Suppressor macrophage (primary cell): ENCODE measurements around the gene INPP4B.
A peak's percentile ranks its signal among the peaks of the same experiment; 100 is the strongest.
"Not testable (repeated sequence)": the region's sequence is repeated elsewhere in the genome, so short reads cannot be mapped to it uniquely, and the experiment has no call there.

Experiments used
- DNase-seq, 4 experiments: peaks; one replicate each; pipeline ENCODE4 v3.0.0-alpha.2; 2020 to 2022

INPP4B gene

DNA sequence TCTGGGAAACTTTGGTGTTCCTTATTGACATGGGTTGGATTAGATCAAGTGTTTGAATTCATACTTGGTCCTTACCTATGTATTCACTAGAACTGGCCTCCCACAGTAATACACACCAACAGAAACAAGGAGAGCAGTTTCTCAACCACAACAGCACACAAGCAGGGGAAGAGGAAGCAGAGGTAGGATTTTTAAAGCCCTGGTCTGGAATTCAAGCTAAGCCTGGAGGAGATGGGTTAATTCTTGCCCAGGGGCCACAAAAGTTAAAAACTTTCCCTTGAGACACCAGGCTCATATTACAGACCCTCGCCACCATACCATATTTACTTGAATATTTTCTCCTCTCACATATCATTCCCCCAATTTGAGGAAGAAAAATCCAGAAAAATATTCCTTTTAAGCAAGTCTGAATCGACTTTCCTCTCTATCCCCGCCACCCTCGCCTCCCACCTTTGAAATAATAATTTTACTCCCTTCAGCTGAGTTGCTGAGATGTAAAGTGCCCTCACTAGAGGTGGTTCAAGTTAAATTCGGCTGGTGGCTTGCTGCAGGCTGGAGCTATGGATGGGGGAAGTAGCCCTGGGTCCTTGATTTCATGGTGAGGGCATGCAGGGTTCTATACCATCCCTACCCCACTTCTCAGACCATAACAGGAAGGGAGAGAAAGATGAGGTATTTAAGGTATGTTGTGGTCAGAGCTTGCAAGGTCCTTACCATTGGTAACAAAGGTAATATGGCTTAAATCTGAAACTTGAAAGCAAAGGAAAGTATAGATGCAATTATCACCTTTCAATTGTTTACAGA, 440.2 kb downstream of the INPP4B start:
- peak in 1 of 4 experiments; percentile 2 for DNase-seq

DNA sequence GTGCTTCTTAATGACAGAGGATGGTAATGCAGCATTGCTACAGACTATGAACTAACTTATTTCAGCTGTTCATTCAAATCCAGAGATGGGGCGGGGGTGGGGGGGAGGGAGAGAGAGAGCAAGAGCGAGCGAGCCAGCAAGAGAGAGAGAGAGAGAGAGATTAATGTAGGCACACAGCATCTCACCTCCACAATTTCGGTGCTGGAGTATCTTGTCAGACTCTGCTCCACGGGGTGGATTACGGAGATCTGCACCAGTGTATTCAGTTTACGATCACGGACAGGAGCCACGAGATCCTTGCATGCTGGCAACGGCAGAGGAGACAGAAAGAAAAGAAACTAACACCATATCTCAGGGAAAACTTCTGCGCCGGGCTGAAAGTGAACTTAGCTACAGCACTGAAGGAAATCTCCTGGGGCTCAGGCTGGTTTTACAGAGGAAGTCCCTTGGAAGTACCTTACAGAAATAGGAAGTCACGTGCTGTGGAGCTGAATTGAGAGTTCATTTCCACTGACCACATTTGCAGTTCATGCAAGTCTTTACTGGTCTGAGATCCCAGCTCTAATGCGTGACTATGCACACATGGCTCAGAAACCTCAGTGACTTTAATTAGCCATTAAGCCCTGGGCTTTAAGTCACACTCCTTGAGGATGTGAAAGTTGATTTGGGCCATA, 440.9 kb downstream of the INPP4B start:
- peak; percentile 61 to 82 (median 74) for DNase-seq

DNA sequence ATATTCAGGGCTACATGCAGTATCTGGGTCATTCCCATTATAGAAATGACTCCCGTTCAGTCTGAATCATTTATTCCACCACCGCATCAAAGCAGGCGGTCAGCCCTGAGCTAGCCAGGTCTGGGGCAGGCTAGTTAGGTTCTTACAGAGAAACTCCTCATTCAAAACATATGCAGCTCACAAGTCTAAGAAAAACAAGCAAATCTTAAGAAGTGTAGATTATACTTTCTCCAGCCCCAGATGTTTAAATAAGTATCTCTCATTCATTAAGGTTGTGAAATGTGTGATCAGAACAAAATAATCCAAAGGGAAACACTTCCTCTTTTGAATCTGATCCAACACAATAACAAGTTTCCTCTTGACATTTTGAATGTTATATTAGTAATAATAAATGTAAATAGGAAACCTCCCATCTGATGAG, 441.9 kb downstream of the INPP4B start:
- peak in 3 of 4 experiments; percentile 5 to 28 (median 20) for DNase-seq

DNA sequence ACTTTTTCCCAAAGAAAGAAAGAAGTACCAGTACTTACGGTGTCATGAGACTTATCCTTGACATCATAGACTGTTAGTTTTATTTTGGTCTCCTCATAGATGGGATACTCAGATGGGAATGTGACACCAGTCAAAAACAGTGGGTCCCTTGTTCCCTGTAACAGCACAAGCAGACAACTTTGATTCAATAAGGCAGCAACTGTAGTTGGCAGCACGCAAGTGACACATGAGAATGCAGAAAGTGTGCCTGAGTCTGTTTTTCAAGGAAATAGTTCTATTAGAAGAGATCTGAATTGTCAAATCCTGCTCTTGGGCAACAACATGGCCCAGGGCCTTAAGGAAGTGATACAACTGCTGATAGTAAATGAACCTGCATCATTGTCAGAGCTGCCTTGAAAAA, 443.2 kb downstream of the INPP4B start:
- DNase-seq = peak; percentile 6 to 27 (median 15)

GRCh38 chr4:142402156-142402555, 443.9 kb downstream of the INPP4B start:
- DNase-seq = no peak

- not testable (repeated sequence) for DNase-seq
These were observed 448.6 kb downstream of the INPP4B start for GRCh38 chr4:142397364-142397991.

GRCh38 chr4:142396279-142396678, 449.8 kb downstream of the INPP4B start:
- no peak for DNase-seq

DNA sequence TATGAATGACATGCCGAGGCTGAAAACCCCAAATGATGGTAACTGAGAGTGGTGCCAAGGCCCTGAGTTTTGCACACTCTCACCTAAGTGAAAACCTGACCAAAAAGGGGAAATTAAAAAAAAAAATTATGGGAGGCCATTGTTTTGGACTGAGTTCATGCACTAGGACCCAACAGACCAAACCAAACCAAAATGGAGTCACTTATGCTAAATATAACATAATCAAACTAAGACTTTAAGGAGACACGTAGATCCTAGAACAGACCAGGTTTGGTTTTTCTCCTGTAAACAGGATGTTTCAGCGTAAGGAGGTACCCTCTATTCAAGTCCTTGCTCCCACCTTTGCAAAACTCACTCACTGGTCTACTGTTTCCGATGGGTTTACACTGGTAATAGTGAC, 453.0 kb downstream of the INPP4B start:
- no peak for DNase-seq

DNA sequence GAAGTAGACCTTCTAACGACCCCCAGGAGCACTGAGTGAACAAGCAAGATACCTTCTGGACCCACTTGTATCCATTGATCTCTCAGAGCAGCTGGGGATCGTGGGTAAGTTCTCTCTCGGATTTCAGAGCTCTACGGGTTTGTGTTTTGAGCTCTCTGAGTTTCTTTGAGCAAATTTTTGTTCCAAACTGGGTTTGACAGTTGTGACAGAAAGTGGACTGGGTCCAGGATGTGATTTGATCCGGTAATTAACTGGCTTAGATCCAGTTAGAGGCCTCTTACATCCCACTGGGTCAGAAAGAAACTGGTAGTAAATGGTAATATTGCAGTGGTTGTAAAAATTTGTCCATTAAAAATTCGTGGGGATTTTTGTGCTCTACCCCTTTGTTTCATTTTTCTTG, 459.2 kb downstream of the INPP4B start:
- DNase-seq = no peak

DNA sequence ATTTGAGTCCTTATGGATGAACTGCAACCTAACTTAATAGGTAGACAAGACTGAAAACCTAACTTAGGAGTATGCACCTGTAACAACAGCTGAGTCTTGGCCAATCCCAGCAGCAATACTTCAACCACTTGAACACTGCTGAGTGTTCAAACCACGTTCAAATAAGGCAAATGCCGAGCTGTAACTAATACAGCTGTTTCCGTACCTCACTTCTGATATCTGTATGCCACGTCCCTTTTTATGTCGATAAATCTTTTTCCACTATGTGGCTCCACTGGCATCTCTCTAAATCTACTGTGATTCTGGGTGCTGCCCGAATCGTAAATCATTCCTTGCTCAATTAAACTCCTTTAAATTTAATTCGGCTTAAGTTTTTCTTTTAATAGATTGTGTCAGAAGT, 459.7 kb downstream of the INPP4B start:
- DNase-seq = no peak

DNA sequence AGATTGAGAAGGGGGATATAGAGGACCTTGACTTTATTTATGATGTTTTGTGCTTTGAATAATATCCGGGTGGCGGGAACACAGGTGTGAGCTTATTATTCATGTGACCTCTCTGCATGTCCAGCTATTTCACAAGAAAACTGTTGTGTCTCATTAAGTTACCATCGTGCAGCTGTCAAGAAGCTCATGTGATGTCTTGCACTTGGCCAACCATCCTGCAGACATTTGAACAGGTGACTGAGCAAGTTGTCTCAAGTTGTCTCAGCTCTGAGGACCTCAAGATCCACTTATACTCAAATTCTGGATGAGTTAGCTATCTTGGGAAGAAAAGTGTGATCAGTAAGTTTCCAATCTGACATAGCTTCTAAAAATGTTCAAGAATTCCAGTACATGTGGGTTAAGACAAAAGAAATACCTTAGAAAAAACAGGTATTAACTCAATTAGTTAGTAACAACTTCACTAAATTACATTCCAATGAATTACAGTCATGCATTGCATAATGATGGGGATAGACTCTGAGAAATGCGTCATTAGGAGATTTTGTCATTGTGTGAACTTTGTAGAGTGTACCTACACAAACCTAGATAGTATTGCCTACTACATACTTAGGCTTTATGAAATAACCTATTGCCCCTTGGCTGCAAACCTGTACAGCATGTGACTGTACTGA, 462.2 kb downstream of the INPP4B start:
- DNase-seq = no peak

DNA sequence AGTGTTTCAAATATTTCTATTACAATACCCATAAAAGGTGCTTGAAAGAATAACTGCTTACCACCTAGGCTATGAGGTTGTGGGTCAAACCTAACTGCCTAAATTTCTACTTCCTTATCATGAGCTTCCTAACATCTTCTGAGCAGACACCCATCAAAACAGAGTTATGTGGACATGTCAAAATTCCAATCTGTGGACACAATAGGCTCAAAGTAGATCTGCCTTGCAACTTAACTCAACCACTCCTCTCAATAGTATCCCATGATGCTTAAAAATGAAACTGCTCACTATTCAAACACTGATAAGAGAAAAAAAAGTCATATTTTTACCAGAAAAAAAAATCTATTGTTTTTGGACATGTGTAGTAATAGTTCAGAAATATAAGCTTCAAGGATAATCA, 462.7 kb downstream of the INPP4B start:
- no peak for DNase-seq

GRCh38 chr4:142380052-142380602, 466.0 kb downstream of the INPP4B start:
- DNase-seq = no peak

DNA sequence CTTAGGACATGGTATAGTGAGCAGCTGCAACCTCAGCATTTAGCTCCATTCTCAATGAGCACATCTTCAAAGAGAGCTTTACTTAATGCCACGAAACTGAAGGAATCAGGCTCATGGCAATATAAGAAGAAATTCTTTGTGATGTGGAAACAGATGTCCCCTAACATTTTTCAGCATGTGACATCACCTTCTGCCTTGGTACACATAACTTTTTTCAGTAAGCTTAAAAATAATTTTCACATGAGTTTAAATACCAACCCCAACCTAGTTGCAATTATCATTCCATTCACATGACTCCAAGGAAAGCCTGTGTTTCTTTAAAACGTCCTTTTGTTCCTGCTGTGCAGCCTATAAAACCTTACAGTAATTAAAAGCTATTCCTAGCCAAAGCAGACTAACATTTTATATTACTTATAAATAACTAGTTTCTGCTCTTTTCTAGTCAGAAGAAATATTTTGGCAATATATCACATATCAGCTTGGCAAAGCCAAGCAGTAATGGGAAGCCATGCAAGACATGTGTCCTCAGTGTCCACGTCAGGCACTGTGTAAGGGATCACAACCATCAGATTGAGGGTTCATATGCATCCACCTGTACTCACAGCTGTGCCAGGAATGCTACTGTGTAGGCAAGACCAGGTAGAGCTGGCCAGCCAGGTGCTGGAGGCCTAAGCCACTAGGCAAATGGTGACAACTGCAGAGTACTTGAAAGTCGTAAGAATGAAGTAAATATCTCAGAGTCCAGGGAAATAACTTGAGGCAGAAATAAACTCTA, 466.6 kb downstream of the INPP4B start:
- DNase-seq = no peak

DNA sequence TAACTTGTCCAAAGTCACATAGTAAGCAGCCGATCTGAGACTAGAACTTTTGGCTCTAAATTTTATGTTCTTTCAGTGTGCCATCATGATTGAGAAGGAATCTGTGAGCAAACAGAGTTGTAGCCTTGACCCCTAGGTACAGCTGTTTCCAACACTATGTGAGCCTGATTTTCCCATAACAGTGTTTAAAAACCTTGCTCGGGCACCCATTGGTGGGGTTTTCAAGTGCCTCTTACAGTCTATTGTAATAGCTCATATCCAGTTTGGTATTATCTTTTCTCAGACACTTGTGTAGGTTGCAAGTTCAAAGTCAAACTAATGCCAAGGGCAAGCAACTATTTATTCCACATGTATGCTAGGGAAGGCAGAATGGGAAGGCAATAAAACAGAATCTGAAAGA, 467.9 kb downstream of the INPP4B start:
- DNase-seq = no peak

GRCh38 chr4:142377342-142378091, 468.6 kb downstream of the INPP4B start:
- no peak for DNase-seq

DNA sequence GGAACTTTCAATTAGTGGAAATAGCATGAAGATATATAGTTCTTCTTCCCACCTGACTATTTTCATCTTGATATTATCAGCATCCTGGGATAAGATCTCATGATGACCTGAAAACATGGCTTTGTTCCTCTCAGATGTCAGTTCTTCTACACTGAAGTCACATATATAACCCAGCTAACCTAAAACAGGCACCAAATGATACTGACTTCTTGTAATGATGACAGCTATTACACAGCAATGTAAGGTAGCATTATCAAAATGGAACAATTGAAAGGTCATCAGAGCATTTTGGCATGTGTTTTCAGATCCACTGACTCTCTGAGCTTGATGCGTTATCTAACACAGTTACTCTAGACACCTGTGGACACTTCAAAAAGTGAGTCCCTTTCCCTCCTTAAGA, 469.9 kb downstream of the INPP4B start:
- no peak for DNase-seq

DNA sequence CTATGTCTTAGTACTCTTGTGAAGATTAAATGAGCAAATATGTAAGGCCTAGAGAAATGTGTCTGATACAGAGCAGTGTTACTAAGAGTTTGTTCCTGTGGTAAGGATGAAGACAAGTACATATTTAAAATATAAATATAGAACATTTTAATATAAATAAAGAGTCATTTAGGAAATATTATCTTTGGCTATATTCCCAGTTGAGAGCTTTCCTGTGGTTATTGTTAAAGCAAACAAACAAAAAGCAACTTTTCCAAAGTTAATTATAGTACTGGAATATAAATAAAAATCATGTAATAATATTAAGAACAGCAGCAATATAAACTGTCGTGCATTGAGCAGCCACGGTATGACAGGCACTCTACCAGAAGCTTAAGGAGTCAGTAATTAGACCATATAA, 472.5 kb downstream of the INPP4B start:
- no peak for DNase-seq

- no peak for DNase-seq
These were observed 473.4 kb downstream of the INPP4B start for GRCh38 chr4:142372530-142373260.

GRCh38 chr4:142369141-142369540, 477.0 kb downstream of the INPP4B start:
- DNase-seq = no peak
